Omental fat pad (tissue), 4 donors: Measurements from ENCODE around the gene ACSL4. TPM values are rescaled to one million over a fixed set of nuclear protein-coding genes. Genes with fewer than 3 reads are reported as not detected.
"Not testable (repeated sequence)": the region's sequence is repeated elsewhere in the genome, so short reads cannot be mapped to it uniquely, and the experiment has no call there.

Source experiments
- ATAC-seq: fragments of 150-250 bp; one replicate; pipeline ENCODE4 v1.9.1; 2016; ENCODE audit warnings: mild to moderate bottlenecking, moderate library complexity; ENCODE audit not compliant: low FRiP score
- DNase-seq: peaks from one replicate; pipeline ENCODE4 v3.0.0-alpha.2; 2019; ENCODE audit warnings: low spot score
- total RNA-seq, 4 donors: library from RNA; depleted of rRNA; stranded (reverse); fragments of >200 nt; gene quantifications; one replicate each; pipeline ENCODE4 v1.1.0, GENCODE V29; 2016
- TF ChIP-seq, protein P1 (sequence below), 3 donors: fragments of 450-650 bp; IDR thresholded peaks; one replicate each; pipeline ENCODE4 v1.5.1; 2016 to 2017; ENCODE audit warnings: antibody characterized with exemption in 3 of 3, mild to moderate bottlenecking in 3 of 3, moderate library complexity in 2 of 3

The ACSL4 gene
- total RNA-seq, 4 donors from 2014 or later = 94.7 to 244 (median 166) TPM

DNA sequence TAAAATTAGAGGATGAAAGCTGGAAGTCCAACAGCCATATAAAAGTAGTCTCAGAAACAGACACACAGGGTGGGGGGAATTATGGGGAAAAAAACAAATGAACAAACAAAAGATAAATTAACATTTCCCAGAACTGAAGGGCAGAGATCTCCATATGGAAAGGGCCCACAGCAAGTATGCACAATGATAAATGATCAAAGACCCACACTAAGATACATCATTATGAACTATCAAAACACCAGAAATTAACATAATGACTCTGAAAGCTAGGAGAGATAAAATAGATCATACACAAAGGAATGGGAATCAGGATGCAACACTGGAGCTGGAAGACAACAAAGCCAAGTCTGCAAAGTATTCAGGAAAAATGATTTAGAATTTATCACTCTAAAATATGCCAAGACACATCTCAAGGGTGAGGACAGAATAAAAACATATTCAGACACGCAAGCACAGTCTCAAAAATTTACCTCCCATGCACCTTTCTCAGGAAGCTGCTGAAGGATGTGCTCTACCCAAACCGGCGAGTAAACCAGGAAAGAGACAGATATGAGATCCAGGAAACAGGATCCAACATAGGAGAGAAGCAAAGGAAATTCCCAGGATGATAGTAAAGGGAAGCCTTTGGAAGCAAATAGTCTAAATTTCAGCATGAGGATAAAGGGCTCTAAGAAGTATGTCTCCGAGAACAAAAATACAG is 77.4 kb downstream of the ACSL4 start:
- no peak for ATAC-seq
- no peak for DNase-seq
- TF ChIP-seq, protein P1, sequence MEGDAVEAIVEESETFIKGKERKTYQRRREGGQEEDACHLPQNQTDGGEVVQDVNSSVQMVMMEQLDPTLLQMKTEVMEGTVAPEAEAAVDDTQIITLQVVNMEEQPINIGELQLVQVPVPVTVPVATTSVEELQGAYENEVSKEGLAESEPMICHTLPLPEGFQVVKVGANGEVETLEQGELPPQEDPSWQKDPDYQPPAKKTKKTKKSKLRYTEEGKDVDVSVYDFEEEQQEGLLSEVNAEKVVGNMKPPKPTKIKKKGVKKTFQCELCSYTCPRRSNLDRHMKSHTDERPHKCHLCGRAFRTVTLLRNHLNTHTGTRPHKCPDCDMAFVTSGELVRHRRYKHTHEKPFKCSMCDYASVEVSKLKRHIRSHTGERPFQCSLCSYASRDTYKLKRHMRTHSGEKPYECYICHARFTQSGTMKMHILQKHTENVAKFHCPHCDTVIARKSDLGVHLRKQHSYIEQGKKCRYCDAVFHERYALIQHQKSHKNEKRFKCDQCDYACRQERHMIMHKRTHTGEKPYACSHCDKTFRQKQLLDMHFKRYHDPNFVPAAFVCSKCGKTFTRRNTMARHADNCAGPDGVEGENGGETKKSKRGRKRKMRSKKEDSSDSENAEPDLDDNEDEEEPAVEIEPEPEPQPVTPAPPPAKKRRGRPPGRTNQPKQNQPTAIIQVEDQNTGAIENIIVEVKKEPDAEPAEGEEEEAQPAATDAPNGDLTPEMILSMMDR (IDR thresholded peaks at IDR 0.05) = no peak

DNA sequence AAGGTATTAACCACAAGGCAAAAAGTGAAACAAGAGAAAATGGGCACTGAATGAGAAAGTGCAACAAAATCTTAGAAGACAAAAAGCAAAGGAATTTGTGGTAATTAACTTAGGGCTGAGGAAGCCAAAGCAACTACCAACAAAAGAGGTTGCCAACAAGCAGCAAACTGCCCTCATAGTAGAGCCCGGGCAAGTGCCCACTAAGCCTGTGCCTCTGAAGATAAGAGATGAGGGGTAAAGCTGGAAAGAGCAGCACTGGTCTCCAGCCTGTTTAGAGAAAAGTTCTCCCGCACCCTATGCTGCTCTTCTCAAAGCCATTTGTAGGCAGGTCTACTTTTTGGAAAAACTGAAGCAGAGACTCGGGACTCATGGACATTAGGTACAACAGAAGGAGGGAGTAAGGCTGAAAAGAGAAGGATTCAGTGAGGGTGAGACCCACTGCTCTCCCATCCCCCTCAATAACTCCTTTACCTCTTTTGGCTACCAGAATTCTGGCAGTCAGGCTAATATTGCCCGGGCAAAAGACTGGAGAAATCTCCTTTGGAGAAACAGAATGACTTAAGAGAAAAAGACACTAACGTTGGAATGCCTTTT is 78.4 kb downstream of the ACSL4 start:
- ATAC-seq (no peak), DNase-seq (no peak)
- TF ChIP-seq, protein P1 (IDR thresholded peaks at IDR 0.05) = no peak

DNA sequence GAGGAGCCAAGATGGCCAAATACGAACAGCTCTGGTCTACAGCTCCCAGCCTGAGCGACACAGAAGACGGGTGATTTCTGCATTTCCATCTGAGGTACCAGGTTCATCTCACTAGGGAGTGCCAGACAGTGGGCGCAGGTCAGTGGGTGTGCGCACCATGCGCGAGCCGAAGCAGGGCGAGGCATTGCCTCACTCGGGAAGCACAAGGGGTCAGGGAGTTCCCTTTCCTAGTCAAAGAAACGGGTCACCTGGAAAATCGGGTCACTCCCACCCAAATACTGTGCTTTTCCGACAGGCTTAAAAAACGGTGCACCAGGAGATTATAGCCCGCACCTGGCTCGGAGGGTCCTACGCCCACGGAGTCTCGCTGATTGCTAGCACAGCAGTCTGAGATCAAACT is 88.4 kb downstream of the ACSL4 start:
- not testable (repeated sequence) for ATAC-seq, DNase-seq

DNA sequence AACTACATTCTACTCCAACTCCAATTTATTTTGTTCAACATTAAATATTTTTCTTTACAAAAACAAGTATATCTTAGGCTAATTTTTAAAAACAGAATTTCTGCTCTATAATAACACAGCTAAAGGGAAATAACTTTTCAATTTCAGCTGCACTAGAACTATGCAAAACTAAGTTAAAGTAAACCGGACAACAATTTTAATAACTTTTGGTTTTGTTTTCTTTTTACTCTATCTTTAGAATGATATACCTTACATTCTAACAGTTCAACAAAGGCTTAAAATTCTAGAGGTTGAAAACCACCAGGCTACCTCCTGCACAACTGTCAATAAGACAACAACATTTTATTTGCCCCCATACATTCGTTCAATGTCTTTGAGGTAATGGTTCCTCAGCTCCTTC is 89.4 kb downstream of the ACSL4 start:
- TF ChIP-seq, protein P1 (IDR thresholded peaks at IDR 0.05) = no peak
- no peak for ATAC-seq
- no peak for DNase-seq

DNA sequence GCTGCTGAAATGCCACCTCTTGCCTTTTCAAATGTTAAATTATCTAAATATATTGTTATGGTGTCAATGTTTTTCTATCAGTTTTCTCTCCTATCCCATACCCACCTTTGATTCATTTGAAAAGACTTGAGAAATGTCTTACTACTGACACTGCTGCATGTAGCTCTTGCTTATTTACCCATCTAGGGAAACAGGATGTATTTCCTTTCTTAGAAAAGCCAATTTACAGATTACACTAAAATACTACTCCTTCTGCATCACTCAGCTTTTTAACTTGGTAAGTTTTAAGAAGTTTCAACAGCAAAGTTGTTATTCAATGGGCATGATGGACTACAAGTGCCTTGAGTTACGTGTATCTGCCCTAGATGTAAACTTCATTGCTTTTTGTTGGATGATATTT is 94.9 kb downstream of the ACSL4 start:
- ATAC-seq (no peak), DNase-seq (no peak)
- TF ChIP-seq, protein P1 (IDR thresholded peaks at IDR 0.05) = no peak

DNA sequence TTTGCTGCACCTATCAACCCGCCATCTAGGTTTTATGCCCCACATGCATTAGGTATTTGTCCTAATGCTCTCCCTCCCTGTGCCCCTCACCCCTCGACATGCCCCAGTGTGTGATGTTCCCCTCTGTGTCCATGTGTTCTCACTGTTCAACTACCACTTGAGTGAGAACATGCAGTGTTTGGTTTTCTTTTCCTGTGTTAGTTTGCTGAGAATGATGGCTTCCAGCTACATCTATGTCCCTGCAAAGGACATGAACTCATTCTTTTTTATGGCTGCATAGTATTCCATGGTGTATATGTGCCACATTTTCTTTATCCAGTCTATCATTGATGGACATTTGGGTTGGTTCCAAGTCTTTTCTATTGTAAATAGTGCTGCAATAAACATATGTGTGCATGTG is 95.6 kb downstream of the ACSL4 start:
- not testable (repeated sequence) for DNase-seq, ATAC-seq

DNA sequence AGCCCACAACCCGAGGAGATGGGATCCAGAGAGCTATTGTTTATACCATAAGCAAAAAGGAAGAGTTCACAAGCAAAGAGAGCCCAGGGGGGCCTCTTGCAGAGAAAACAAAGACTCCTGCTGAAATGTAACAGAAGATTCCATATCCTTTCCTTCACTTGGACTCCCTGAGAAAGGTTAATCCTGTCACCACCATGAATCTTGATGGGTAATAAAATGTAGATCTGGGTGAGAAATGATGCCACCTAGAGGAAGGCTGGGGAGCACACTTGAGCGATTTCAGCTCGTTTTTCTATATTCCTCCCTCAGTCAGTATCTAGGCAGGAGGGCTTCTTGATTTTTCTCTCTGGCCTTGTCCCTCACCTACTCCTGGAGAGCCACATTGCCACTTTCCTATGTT is 97.9 kb downstream of the ACSL4 start:
- no peak for DNase-seq
- no peak for ATAC-seq
- TF ChIP-seq, protein P1 (IDR thresholded peaks at IDR 0.05) = no peak

DNA sequence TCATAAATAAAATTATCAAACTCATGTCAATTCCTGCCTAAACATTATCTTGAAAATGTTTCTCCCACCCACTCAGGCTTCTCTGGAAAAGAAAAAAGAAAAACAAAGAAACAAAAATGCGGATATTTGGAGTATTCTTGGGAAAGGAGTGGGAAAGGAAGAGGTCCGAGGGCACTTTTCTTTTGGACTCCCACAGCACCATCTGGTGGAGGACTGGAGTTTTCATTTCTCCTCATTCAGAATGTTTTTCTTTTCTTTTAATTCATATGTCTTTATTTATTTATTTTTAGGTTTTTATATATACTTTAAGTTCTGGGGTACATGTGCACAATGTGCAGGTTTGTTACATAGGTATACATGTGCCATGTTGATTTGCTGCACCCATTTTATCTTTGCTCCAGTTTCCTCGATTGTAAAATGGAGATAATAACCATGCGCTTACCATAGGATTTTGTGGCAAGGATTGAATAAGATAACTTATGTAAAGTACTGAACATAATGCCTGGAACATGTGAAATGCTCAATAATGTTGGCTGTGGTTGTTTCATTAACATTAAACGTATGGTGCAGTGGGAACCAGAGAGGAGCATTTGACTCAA is 100.1 kb downstream of the ACSL4 start:
- DNase-seq (no peak), ATAC-seq (no peak)
- TF ChIP-seq, protein P1 (IDR thresholded peaks at IDR 0.05) = no peak
